HG03039 (cell line): Measurements from ENCODE around the gene CCDC177.

Experiments
- ATAC-seq: cut with Tn5 transposase; IDR thresholded peaks from one replicate; pipeline ENCODE4 v1.9.1; 2021; ENCODE audit warnings: mild to moderate bottlenecking, moderate library complexity; ENCODE audit not compliant: unreplicated experiment

The CCDC177 gene

GRCh38 chr14:69569859-69570258 is 4.8 kb downstream of the CCDC177 start:
- ATAC-seq, result no peak

- ATAC-seq, result no peak
Measured at GRCh38 chr14:69567563-69567962, 7.1 kb downstream of the CCDC177 start.

- ATAC-seq, result no peak
Measured at GRCh38 chr14:69561893-69562292, 12.8 kb downstream of the CCDC177 start.

GRCh38 chr14:69560826-69561225 is 13.8 kb downstream of the CCDC177 start:
- no peak for ATAC-seq

DNA sequence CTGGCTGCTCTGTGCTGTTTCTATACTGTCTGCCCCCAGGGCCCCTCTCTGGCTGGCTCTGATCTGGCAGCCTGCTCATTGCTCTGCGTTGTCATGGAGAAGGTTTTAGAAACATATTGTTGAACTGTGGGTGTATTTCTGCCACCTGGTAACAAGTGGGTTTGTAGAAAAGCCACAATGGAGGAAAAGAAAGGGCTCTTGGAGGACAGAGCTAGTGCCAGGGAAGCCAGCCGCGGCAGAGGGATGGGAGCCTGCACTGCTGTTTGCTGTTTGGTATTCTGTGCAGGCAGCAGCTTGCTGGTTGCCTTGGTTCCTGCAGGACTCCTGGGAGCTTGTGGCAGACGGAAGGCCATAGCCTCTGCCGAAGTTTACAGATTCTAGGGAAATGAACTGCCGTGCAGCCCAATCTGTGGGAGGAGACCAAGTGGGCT is 15.1 kb downstream of the CCDC177 start:
- ATAC-seq, result no peak

GRCh38 chr14:69558774-69559173 is 15.9 kb downstream of the CCDC177 start:
- ATAC-seq, result no peak

DNA sequence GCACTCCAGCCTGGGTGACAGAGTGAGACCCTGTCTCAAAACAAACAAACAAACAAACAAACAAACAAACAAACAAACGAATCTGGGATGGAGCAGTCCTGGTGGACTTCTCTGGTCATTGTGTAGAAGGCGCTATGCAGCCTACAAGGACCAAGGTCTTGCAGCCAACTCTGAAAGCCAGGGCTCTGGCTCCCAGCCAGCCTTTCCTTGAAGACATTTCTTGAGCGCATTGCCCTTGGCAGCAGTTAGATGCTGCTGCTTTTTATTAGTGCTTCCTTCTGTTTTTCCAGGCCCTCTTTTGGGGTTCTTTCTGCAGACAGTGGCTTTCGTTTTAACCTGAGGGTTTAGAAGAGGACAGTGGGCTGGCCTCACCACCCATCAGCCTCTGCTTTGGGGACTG is 20.2 kb downstream of the CCDC177 start:
- no peak for ATAC-seq

DNA sequence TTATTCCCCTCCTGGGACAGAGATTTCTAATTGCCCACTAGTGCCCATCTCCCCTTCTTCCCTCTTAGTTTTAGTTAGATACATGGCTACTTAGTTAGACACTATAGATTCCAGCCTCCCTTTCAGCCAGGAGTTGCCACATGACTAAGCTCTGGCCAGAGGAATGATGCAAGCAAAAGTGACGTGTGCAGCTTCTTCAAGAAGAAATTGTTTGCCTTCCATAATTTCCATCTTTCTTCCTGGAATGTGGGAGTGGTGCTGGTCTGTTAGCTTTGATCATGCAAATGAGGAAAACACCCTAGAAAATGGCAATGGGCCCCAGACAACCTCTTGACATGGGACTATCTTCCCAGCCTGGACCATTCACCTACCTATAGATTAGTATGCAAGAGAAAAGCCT is 21.4 kb downstream of the CCDC177 start:
- ATAC-seq, result no peak

- no peak for ATAC-seq
Measured at GRCh38 chr14:69551511-69551910, 23.2 kb downstream of the CCDC177 start.

DNA sequence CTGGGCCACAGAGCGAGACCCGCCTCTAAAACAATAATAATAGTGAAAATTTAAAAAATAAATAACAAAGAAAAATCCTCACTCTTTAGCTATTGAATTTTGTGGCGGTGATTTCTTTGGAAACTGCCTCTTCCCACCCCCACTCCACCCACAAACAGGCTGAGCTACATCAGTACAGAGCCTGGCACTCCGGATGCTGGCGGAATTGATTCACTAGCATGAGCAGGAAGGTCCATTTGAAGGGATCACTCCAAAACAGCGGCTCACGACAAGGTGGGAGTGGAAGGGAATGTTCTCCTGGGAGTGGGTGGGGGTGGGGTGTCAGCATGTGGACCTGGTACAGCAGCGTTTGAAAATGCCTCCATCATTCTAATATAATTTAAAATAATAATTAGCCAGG is 26.1 kb downstream of the CCDC177 start:
- no peak for ATAC-seq

DNA sequence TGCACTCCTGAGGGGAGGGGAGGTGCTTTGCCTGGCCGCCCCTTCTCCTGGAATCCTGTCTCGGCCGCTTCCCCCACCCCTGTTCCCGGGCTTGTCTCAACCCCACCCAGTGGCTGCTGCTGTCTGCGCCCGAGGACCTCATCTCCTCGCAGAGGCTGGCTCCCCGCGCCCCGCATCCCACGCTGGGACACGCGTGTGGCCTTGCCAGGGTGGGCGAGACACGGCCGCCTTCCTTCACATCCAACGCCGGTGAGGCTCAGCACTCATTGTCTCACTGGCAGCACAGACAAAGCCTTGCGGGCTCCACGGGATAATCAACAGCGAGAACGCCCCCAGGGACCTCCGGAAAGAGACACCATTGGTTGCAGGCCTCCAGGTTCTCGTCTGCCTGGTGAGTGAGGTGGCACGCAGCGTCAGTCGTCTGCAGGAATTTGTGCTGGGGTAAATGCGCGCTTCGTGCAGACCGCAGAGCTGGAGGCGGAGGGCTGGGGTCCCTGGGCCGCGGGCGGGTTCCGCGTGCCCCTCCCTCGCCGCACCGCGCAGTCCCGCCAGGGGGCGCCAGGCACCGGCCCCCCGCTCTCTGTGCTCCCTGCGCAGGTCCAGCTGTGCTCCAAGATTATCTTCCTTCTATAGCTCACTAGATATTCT is 26.8 kb downstream of the CCDC177 start:
- no peak for ATAC-seq

- no peak for ATAC-seq
Measured at GRCh38 chr14:69543341-69544115, 31.1 kb downstream of the CCDC177 start.

DNA sequence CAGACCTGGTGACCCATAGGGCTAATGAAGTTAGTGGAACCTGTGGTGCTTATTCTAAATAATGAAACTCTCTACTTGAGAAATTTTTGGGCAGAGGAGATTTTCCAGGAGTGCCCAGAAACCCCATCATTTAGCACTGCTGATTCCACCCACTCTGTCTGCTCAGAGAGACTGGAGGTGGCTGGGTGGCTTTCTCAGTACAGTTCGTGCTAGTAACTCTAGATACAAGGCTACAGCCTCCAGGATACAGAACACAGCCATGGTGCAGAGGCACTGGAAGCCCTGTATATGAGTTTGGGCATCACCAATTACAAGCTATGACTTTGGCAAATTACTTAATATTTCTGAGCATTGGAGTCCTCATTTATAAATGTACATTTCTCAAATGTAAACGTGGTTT is 32.4 kb downstream of the CCDC177 start:
- ATAC-seq, result no peak

DNA sequence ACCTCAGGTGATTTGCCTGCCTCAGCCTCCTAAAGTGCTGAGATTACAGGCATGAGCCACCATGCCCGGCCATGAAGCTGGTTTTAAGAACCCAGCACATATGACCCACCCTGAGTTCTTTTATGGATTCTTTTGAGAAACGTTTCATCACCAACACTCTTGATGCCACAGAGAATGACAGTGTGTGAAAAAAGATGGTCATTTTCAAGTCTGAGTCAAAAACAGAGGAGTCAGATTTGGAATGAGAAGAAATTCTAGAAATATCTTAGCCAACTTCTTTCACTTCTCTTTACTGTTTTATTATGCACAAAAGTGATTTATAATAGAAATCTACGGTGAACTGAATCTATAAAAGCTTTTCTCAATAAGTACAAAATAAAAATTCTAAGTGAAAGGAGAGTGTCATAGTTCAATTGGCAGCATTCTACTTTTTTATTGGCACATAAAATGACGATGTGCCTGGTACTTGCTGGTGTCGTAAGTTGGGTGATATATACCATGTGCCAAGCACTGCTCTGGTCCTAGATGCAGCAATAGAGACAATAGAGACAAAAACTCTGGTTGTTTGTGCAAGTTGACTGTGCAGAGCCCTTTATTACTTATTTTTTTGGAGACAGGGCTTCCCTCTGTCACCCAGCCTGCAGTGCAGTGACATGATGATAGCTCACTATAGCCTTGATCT is 33.9 kb downstream of the CCDC177 start:
- no peak for ATAC-seq

- no peak for ATAC-seq
Measured at GRCh38 chr14:69539631-69540410, 34.9 kb downstream of the CCDC177 start.

- no peak for ATAC-seq
Measured at GRCh38 chr14:69538766-69539165, 35.9 kb downstream of the CCDC177 start.

GRCh38 chr14:69537900-69538299 is 36.8 kb downstream of the CCDC177 start:
- no peak for ATAC-seq

DNA sequence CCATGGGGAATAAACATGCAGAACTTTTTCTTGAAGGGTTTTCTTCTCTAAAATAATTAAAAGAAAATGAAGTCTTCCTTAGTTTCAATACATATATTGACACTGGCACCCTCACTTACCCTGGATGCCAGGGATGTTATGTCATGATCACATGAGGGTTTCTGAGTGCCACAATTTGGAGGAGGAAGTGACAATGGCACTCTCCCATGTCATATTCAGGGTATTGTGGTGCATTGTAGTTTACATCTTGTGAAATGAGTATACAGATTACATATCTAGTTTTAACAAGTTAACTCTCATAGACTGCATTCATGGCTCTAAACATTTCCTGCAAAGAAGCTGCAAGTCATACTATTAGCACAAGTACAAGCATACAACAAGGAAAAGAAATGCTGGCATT is 37.7 kb downstream of the CCDC177 start:
- no peak for ATAC-seq

GRCh38 chr14:69535230-69535848 is 39.3 kb downstream of the CCDC177 start:
- ATAC-seq, result no peak

DNA sequence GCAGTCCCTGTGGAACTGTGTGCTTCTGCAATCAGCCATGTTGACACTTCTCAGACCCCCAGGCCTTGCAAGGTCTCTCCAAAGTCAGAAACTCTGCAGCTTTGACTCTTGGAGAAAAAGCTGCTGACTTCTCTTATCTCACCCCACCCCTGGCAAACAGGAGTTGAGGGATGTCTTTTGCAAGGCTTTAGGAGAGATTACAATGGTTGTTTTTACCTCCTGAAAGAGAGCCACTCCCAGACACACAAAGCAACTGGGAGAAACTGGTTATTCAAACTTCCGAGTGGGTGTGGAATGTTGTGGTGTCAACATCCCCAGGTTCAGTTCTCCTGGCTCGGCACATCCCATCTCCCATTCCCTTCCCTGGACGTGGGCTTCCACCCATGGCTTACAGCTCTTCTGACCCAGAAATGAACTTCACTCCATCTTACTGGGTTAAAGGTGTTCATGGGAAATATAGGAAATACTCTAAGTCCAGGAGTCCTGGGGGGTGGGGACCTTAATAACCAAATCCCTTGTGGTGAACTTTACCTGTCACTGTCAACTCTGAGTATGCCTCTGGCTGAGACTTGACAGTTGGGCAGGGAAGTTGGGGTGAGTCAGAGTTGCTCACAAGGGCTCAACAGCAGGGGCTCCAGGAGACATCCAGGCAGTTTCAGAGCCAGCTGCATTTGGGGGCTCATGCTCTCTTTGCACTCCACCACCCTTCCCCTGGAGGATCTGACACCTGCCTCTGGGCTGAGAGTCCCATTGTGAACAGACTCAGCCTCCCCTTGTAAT is 41.9 kb downstream of the CCDC177 start:
- ATAC-seq, result no peak
